Measurements from ENCODE around the gene ARMC7. TPM values are rescaled to one million over a fixed set of nuclear protein-coding genes. Genes with fewer than 3 reads are reported as not detected.
"Not testable (repeated sequence)": the region's sequence is repeated elsewhere in the genome, so short reads cannot be mapped to it uniquely, and the experiment has no call there.

The ARMC7 gene
- total and polyA plus RNA-seq, 11 donors: 3.9 to 7.9 (median 5.2) TPM

- no peak overlapping the region for H3K27ac ChIP-seq
- peaks cover 0 to 15% (median 8%) of the 10 kb centered on the region in 12 donors for H3K4me1 ChIP-seq
- no peaks in the 10 kb centered on the region for H3K27me3 ChIP-seq
- WGBS, 4 donors: 89 to 92% (median 91%) methylated on average over 5 of the region's 5 CpGs
- ATAC-seq (no peak), DNase-seq (no peak)
- H3K36me3 ChIP-seq: peaks cover 0 to 30% (median 0%) of the 10 kb centered on the region in 9 donors
- no peak for TF ChIP-seq POLR2A (IDR thresholded peaks at IDR 0.05)
- TF ChIP-seq CTCF (IDR thresholded peaks at IDR 0.05): no peak
- H3K4me3 ChIP-seq: no peak overlapping the region
- no peaks in the 10 kb centered on the region for H3K9me3 ChIP-seq
- intact Hi-C loops (cut with DNase I): no loop called here
These were observed 25.7 kb downstream of the ARMC7 start for GRCh38 chr17:75135452-75135851.

GRCh38 chr17:75135946-75136345 is 26.2 kb downstream of the ARMC7 start:
- TF ChIP-seq CTCF (IDR thresholded peaks at IDR 0.05) (no peak), POLR2A (IDR thresholded peaks at IDR 0.05) (no peak)
- 91 to 93% (median 92%) methylated on average over 8 of the region's 8 CpGs for WGBS, 4 donors

GRCh38 chr17:75137762-75138161 is 28.0 kb downstream of the ARMC7 start:
- 94 to 97% (median 95%) methylated on average over 9 of the region's 9 CpGs for WGBS, 4 donors
- H3K9me3 ChIP-seq; H3K4me3 ChIP-seq; H3K27me3 ChIP-seq; H3K27ac ChIP-seq; intact Hi-C loops (cut with DNase I); ATAC-seq; DNase-seq; H3K4me1 ChIP-seq: not testable (repeated sequence)
- peaks cover 0 to 49% (median 4%) of the 10 kb centered on the region in 9 donors for H3K36me3 ChIP-seq

More at GRCh38 chr17:75135946-75136345, 26.2 kb downstream of the ARMC7 start:
- Histone ChIP-seq H3K4me3 (no peak overlapping the region), H3K27ac (no peak overlapping the region), H3K9me3 (no peaks in the 10 kb centered on the region), H3K36me3 (peaks cover 0 to 34% (median 0%) of the 10 kb centered on the region in 9 donors), H3K27me3 (no peaks in the 10 kb centered on the region), H3K4me1 (peaks cover 0 to 10% (median 5%) of the 10 kb centered on the region in 12 donors)
- ATAC-seq (no peak), DNase-seq (no peak)
- intact Hi-C loops (cut with DNase I): no loop called here

GRCh38 chr17:75138519-75138918 is 28.8 kb downstream of the ARMC7 start:
- peaks cover 0 to 57% (median 4%) of the 10 kb centered on the region in 9 donors for H3K36me3 ChIP-seq
- 96 to 100% (median 98%) methylated on average over 5 of the region's 5 CpGs for WGBS, 4 donors
- intact Hi-C loops (cut with DNase I): no loop called here
- DNase-seq (no peak), ATAC-seq (no peak)
- TF ChIP-seq CTCF (IDR thresholded peaks at IDR 0.05) (no peak), POLR2A (IDR thresholded peaks at IDR 0.05) (no peak)
- no peak overlapping the region for H3K4me3 ChIP-seq
- no peak overlapping the region for H3K27ac ChIP-seq
- H3K27me3 ChIP-seq: no peaks in the 10 kb centered on the region
- no peaks in the 10 kb centered on the region for H3K9me3 ChIP-seq
- no peaks in the 10 kb centered on the region for H3K4me1 ChIP-seq

All from heart left ventricle (tissue), 16 donors.